Right lobe of liver (tissue), 4 donors: Measurements from ENCODE around the gene TSPAN2.

Experiments
- POLR2A ChIP-seq: fragments of 450-650 bp; IDR thresholded peaks from one replicate; pipeline ENCODE4 v1.6.1; 2017; ENCODE audit warnings: antibody characterized with exemption, mild to moderate bottlenecking
- TF ChIP-seq, protein P1 (sequence below), 4 donors: fragments of 200-600 bp in 3 of 4; fragments of 450-650 bp in 1 of 4; IDR thresholded peaks; one replicate each; pipeline versions ENCODE4 v1.5.1 to v1.8.0; 2016 to 2022; ENCODE audit warnings: antibody characterized with exemption in 4 of 4, mild to moderate bottlenecking in 2 of 4
- donor health status: DM: no; HTN: no; CAD: no.
- donor health status: DM: no; HTN: no; CAD: no.
- donor health status: DM: no; HTN: yes; CAD: no.

DNA sequence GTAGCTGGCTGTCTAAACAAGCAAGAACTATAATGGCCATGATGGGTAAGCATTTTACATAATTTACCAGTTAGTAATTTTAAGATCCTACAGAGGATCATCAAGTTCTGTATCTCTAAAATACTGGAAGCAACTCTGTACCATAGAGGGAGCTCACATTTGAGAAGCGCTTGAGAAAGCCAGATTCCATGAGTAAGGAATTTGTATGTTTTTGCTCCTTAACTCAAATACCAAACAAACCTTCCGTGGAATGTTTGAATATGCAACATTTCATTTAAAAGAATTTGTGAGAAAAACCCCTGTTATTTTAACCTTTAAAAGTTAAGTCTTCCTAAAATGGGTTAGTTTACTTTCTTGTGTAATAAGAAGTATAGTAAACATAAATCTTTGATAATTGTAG, 57.7 kb downstream of the TSPAN2 start:
- TF ChIP-seq, protein P1, sequence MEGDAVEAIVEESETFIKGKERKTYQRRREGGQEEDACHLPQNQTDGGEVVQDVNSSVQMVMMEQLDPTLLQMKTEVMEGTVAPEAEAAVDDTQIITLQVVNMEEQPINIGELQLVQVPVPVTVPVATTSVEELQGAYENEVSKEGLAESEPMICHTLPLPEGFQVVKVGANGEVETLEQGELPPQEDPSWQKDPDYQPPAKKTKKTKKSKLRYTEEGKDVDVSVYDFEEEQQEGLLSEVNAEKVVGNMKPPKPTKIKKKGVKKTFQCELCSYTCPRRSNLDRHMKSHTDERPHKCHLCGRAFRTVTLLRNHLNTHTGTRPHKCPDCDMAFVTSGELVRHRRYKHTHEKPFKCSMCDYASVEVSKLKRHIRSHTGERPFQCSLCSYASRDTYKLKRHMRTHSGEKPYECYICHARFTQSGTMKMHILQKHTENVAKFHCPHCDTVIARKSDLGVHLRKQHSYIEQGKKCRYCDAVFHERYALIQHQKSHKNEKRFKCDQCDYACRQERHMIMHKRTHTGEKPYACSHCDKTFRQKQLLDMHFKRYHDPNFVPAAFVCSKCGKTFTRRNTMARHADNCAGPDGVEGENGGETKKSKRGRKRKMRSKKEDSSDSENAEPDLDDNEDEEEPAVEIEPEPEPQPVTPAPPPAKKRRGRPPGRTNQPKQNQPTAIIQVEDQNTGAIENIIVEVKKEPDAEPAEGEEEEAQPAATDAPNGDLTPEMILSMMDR (IDR thresholded peaks at IDR 0.05): no peak
- no peak for TF ChIP-seq POLR2A
